ENCODE results near the gene NAA10. TPM values are rescaled to one million over a fixed set of nuclear protein-coding genes. Genes with fewer than 3 reads are reported as not detected.

The NAA10 gene
- total RNA-seq, 4 donors from 2014 or later: 85.7 to 101 (median 90.7) TPM

GRCh38 chrX:153902385-153902784 is 32.5 kb downstream of the NAA10 start:
- DNase-seq (ENCODE audit: low spot score) (no peak), ATAC-seq (ENCODE audit: low FRiP score) (peak; percentile 48)
- TF ChIP-seq CTCF (IDR thresholded peaks at IDR 0.05): no peak

GRCh38 chrX:153901753-153902140 is 33.1 kb downstream of the NAA10 start:
- DNase-seq (ENCODE audit: low spot score): no peak
- ATAC-seq (ENCODE audit: low FRiP score): no peak
- TF ChIP-seq CTCF (IDR thresholded peaks at IDR 0.05): no peak

GRCh38 chrX:153900831-153901752 is 33.7 kb downstream of the NAA10 start:
- ATAC-seq (ENCODE audit: low FRiP score): peak; percentile 88
- DNase-seq (ENCODE audit: low spot score): no peak
- no peak for TF ChIP-seq CTCF (IDR thresholded peaks at IDR 0.05)

- no peak for DNase-seq (ENCODE audit: low spot score)
- TF ChIP-seq CTCF (IDR thresholded peaks at IDR 0.05): no peak
- ATAC-seq (ENCODE audit: low FRiP score): no peak
These were observed 36.9 kb downstream of the NAA10 start for GRCh38 chrX:153897899-153898298.

GRCh38 chrX:153889123-153889522 is 45.7 kb downstream of the NAA10 start:
- no peak for TF ChIP-seq CTCF (IDR thresholded peaks at IDR 0.05)
- DNase-seq (ENCODE audit: low spot score) (no peak), ATAC-seq (ENCODE audit: low FRiP score) (no peak)

GRCh38 chrX:153888344-153888743 is 46.5 kb downstream of the NAA10 start:
- DNase-seq (ENCODE audit: low spot score) (no peak), ATAC-seq (ENCODE audit: low FRiP score) (no peak)
- TF ChIP-seq CTCF (IDR thresholded peaks at IDR 0.05): no peak

GRCh38 chrX:153887385-153887784 is 47.5 kb downstream of the NAA10 start:
- no peak for DNase-seq (ENCODE audit: low spot score)
- no peak for TF ChIP-seq CTCF (IDR thresholded peaks at IDR 0.05)
- no peak for ATAC-seq (ENCODE audit: low FRiP score)
